ENCODE results near the gene PARD3B.

The PARD3B gene

GRCh38 chr2:204654669-204655068 is 109.4 kb downstream of the PARD3B start:
- no peak for TF ChIP-seq ELF4 (IDR thresholded peaks at IDR 0.05)
- no peak for TF ChIP-seq ARNT (IDR thresholded peaks at IDR 0.05)
- no peak for TF ChIP-seq TARDBP (IDR thresholded peaks at IDR 0.05)
- TF ChIP-seq FOXM1 (IDR thresholded peaks at IDR 0.05; ENCODE audit: borderline replicate concordance) = no peak
- no peak for TF ChIP-seq LEF1 (IDR thresholded peaks at IDR 0.05; ENCODE audit: borderline replicate concordance)
- CTCF ChIA-PET = no interaction called here
- DNase-seq (ENCODE audit: extremely low spot score) = no peak
- POLR2A ChIA-PET = interaction anchor here (0.6 kb wide), 1 partner anchor 86 kb away, joined by 5 read pairs; no protein-coding TSS in a partner anchor

- ChIA-PET CTCF (no interaction called here), POLR2A (no interaction called here)
- no peak for DNase-seq (ENCODE audit: extremely low spot score)
- no peak for TF ChIP-seq FOXK2 (IDR thresholded peaks at IDR 0.05)
- no peak for TF ChIP-seq SUZ12 (IDR thresholded peaks at IDR 0.05)
- TF ChIP-seq PKNOX1 (IDR thresholded peaks at IDR 0.05) = no peak
- no peak for TF ChIP-seq BHLHE40 (IDR thresholded peaks at IDR 0.05; ENCODE audit: borderline replicate concordance)
- TF ChIP-seq L3MBTL2 (conservative IDR thresholded peaks at IDR 0.05) = no peak
- TF ChIP-seq ZNF384 (IDR thresholded peaks at IDR 0.05) = no peak
- no peak for TF ChIP-seq ARNT (IDR thresholded peaks at IDR 0.05)
- TF ChIP-seq NFRKB (IDR thresholded peaks at IDR 0.05) = no peak
Measured at GRCh38 chr2:204655101-204655500, 109.8 kb downstream of the PARD3B start.

GRCh38 chr2:204655626-204656025 is 110.4 kb downstream of the PARD3B start:
- POLR2A ChIA-PET = no interaction called here
- TF ChIP-seq ARNT (IDR thresholded peaks at IDR 0.05) (no peak), TARDBP (IDR thresholded peaks at IDR 0.05) (no peak), BHLHE40 (IDR thresholded peaks at IDR 0.05; ENCODE audit: borderline replicate concordance) (no peak), ZNF384 (IDR thresholded peaks at IDR 0.05) (no peak), CTBP1 (IDR thresholded peaks at IDR 0.05; ENCODE audit: borderline replicate concordance) (no peak), SP1 (IDR thresholded peaks at IDR 0.05) (no peak), LEF1 (IDR thresholded peaks at IDR 0.05; ENCODE audit: borderline replicate concordance) (no peak), PKNOX1 (IDR thresholded peaks at IDR 0.05) (no peak), ELF4 (IDR thresholded peaks at IDR 0.05) (no peak)
- no peak for DNase-seq (ENCODE audit: extremely low spot score)
- CTCF ChIA-PET = no interaction called here

- no peak for TF ChIP-seq LEF1 (IDR thresholded peaks at IDR 0.05; ENCODE audit: borderline replicate concordance)
- TF ChIP-seq L3MBTL2 (conservative IDR thresholded peaks at IDR 0.05) = no peak
- no peak for TF ChIP-seq SP1 (IDR thresholded peaks at IDR 0.05)
- no peak for TF ChIP-seq SUZ12 (IDR thresholded peaks at IDR 0.05)
- no peak for TF ChIP-seq NFRKB (IDR thresholded peaks at IDR 0.05)
- no peak for TF ChIP-seq HDGF (IDR thresholded peaks at IDR 0.05; ENCODE audit: borderline replicate concordance)
- TF ChIP-seq BHLHE40 (IDR thresholded peaks at IDR 0.05; ENCODE audit: borderline replicate concordance) = no peak
- TF ChIP-seq TARDBP (IDR thresholded peaks at IDR 0.05) = no peak
- no peak for TF ChIP-seq ZNF384 (IDR thresholded peaks at IDR 0.05)
- TF ChIP-seq FOXA1 (IDR thresholded peaks at IDR 0.05) = no peak
- CTCF ChIA-PET = no interaction called here
Measured at GRCh38 chr2:204657024-204657423, 111.7 kb downstream of the PARD3B start.

GRCh38 chr2:204662956-204663355 is 117.7 kb downstream of the PARD3B start:
- CTCF ChIA-PET = no interaction called here
- POLR2A ChIA-PET = no interaction called here
- no peak for DNase-seq (ENCODE audit: extremely low spot score)
- TF ChIP-seq NFRKB (IDR thresholded peaks at IDR 0.05) (no peak), CTBP1 (IDR thresholded peaks at IDR 0.05; ENCODE audit: borderline replicate concordance) (no peak), FOXM1 (IDR thresholded peaks at IDR 0.05; ENCODE audit: borderline replicate concordance) (no peak), ZNF384 (IDR thresholded peaks at IDR 0.05) (no peak), SP1 (IDR thresholded peaks at IDR 0.05) (no peak), ARNT (IDR thresholded peaks at IDR 0.05) (no peak), PKNOX1 (IDR thresholded peaks at IDR 0.05) (no peak), L3MBTL2 (conservative IDR thresholded peaks at IDR 0.05) (no peak), HDGF (IDR thresholded peaks at IDR 0.05; ENCODE audit: borderline replicate concordance) (no peak), FOXK2 (IDR thresholded peaks at IDR 0.05) (no peak)

More at GRCh38 chr2:204657024-204657423, 111.7 kb downstream of the PARD3B start:
- POLR2A ChIA-PET = no interaction called here
- no peak for DNase-seq (ENCODE audit: extremely low spot score)

GRCh38 chr2:204663816-204664425 is 118.6 kb downstream of the PARD3B start:
- ChIA-PET POLR2A (no interaction called here), CTCF (no interaction called here)
- DNase-seq (ENCODE audit: extremely low spot score) = no peak
- no peak for TF ChIP-seq SP1 (IDR thresholded peaks at IDR 0.05)
- no peak for TF ChIP-seq CTBP1 (IDR thresholded peaks at IDR 0.05; ENCODE audit: borderline replicate concordance)

GRCh38 chr2:204664708-204665121 is 119.4 kb downstream of the PARD3B start:
- TF ChIP-seq BHLHE40 (IDR thresholded peaks at IDR 0.05; ENCODE audit: borderline replicate concordance) (no peak), SUZ12 (IDR thresholded peaks at IDR 0.05) (no peak), ZNF384 (IDR thresholded peaks at IDR 0.05) (no peak), FOXM1 (IDR thresholded peaks at IDR 0.05; ENCODE audit: borderline replicate concordance) (no peak), HDGF (IDR thresholded peaks at IDR 0.05; ENCODE audit: borderline replicate concordance) (no peak), CTBP1 (IDR thresholded peaks at IDR 0.05; ENCODE audit: borderline replicate concordance) (no peak), LEF1 (IDR thresholded peaks at IDR 0.05; ENCODE audit: borderline replicate concordance) (no peak), TARDBP (IDR thresholded peaks at IDR 0.05) (no peak), FOXK2 (IDR thresholded peaks at IDR 0.05) (no peak), ARNT (IDR thresholded peaks at IDR 0.05) (no peak), ELF4 (IDR thresholded peaks at IDR 0.05) (no peak), PKNOX1 (IDR thresholded peaks at IDR 0.05) (no peak), FOXA1 (IDR thresholded peaks at IDR 0.05) (no peak)
- ChIA-PET CTCF (interaction anchor here (0.8 kb wide), 1 partner anchor 21 kb away, joined by 6 read pairs; no protein-coding TSS in a partner anchor), POLR2A (no interaction called here)
- DNase-seq (ENCODE audit: extremely low spot score) = no peak
